GM23338 (cell line): ENCODE measurements around the gene NFATC3. TPM values are rescaled to one million over a fixed set of nuclear protein-coding genes. Genes with fewer than 3 reads are reported as not detected.

Experiments
- ATAC-seq: fragments of 200-7000 bp; cut with Tn5 transposase; 3 replicates; pipeline ENCODE4 v1.9.1; 2020
- DNase-seq: peaks from one replicate; pipeline ENCODE4 v3.0.0-alpha.2; 2015; ENCODE audit warnings: low spot score
- H2AFZ ChIP-seq: fragments of 200-600 bp; sonication (generic); 2 replicates; pipeline ENCODE4 v1.8.0; 2016; ENCODE audit warnings: antibody characterized with exemption, mild to moderate bottlenecking, moderate library complexity
- H3F3A ChIP-seq: fragments of 200-600 bp; sonication (generic); replicated peaks from 2 replicates; pipeline ENCODE4 v1.8.0; 2017; ENCODE audit warnings: antibody characterized with exemption, mixed run types, low read depth
- H3K27ac ChIP-seq: fragments of 200-600 bp; sonication (generic); 2 replicates; pipeline ENCODE4 v1.6.1; 2016; ENCODE audit warnings: low read depth
- H3K27me3 ChIP-seq: fragments of 200-600 bp; sonication (generic); 2 replicates; pipeline ENCODE4 v1.8.0; 2016; ENCODE audit warnings: mild to moderate bottlenecking, mixed run types, moderate library complexity; ENCODE audit not compliant: insufficient read depth
- H3K36me3 ChIP-seq: fragments of 200-600 bp; sonication (generic); 2 replicates; pipeline ENCODE4 v1.8.0; 2016; ENCODE audit warnings: mild to moderate bottlenecking; ENCODE audit not compliant: insufficient read depth
- H3K4me1 ChIP-seq: fragments of 200-600 bp; sonication (generic); 2 replicates; pipeline ENCODE4 v1.8.0; 2016; ENCODE audit warnings: mild to moderate bottlenecking, moderate library complexity; ENCODE audit not compliant: insufficient read depth
- H3K4me2 ChIP-seq: fragments of 200-600 bp; sonication (generic); 2 replicates; pipeline ENCODE4 v1.7.1; 2017; ENCODE audit warnings: mixed run types
- H3K4me3 ChIP-seq: fragments of 200-600 bp; sonication (generic); 2 replicates; pipeline ENCODE4 v1.6.1; 2016; ENCODE audit warnings: mixed run types
- H3K79me2 ChIP-seq: fragments of 200-600 bp; sonication (generic); replicated peaks from 2 replicates; pipeline ENCODE4 v1.8.0; 2017; ENCODE audit warnings: mild to moderate bottlenecking; ENCODE audit not compliant: insufficient read depth
- H3K9me2 ChIP-seq: fragments of 200-600 bp; sonication (generic); 2 replicates; pipeline ENCODE4 v1.8.0; 2017; ENCODE audit not compliant: insufficient read depth
- H4K20me1 ChIP-seq: fragments of 200-600 bp; sonication (generic); replicated peaks from 2 replicates; pipeline ENCODE4 v1.8.0; 2017; ENCODE audit warnings: mild to moderate bottlenecking; ENCODE audit not compliant: insufficient read depth
- H3K27ac Mint-ChIP-seq: 2 replicates; pipeline ENCODE4 v1.8.0; 2020; ENCODE audit warnings: inconsistent platforms, mild to moderate bottlenecking, moderate library complexity, mixed read lengths
- H3K27me3 Mint-ChIP-seq: 3 replicates; pipeline ENCODE4 v1.8.0; 2022; ENCODE audit warnings: low read depth, mild to moderate bottlenecking, moderate library complexity, mixed read lengths, inconsistent platforms; ENCODE audit not compliant: insufficient read depth, poor library complexity
- H3K36me3 Mint-ChIP-seq: 3 replicates; pipeline ENCODE4 v1.8.0; 2021; ENCODE audit warnings: low read depth, mild to moderate bottlenecking, inconsistent platforms, moderate library complexity, mixed read lengths
- H3K4me1 Mint-ChIP-seq: 3 replicates; pipeline ENCODE4 v1.8.0; 2020; ENCODE audit warnings: mild to moderate bottlenecking, inconsistent platforms, mixed read lengths
- H3K4me3 Mint-ChIP-seq: 3 replicates; pipeline ENCODE4 v1.8.0; 2021; ENCODE audit warnings: moderate library complexity, mild to moderate bottlenecking, inconsistent platforms, mixed read lengths
- H3K9me3 Mint-ChIP-seq: 3 replicates; pipeline ENCODE4 v1.8.0; 2020; ENCODE audit warnings: moderate library complexity, mild to moderate bottlenecking, inconsistent platforms, mixed read lengths
- CREB1 ChIP-seq: fragments of 250-450 bp; sonication (Bioruptor Pico); IDR thresholded peaks from 2 replicates; pipeline ENCODE4 v1.5.0; 2020; ENCODE audit warnings: low read depth, mild to moderate bottlenecking, moderate library complexity
- EZH2 ChIP-seq: fragments of 200-600 bp; sonication (generic); IDR thresholded peaks from one replicate; pipeline ENCODE4 v1.8.0; 2017; ENCODE audit warnings: antibody characterized with exemption, mild to moderate bottlenecking, low read depth; ENCODE audit not compliant: unreplicated experiment
- EZH2phosphoT487 ChIP-seq: fragments of 200-600 bp; sonication (generic); IDR thresholded peaks from one replicate; pipeline ENCODE4 v1.8.1; 2018; ENCODE audit warnings: antibody characterized with exemption; ENCODE audit not compliant: unreplicated experiment
- STAT1 ChIP-seq: IDR thresholded peaks from one replicate; pipeline ENCODE4 v1.6.1; 2016; ENCODE audit warnings: antibody characterized with exemption; ENCODE audit not compliant: unreplicated experiment
- ZNF331 ChIP-seq: fragments of 250-450 bp; sonication (Bioruptor Pico); IDR thresholded peaks from 2 replicates; pipeline ENCODE4 v1.5.0; 2020; ENCODE audit warnings: low read depth, mild to moderate bottlenecking, moderate library complexity
- polyA plus RNA-seq: library from polyadenylated mRNA; unstranded; fragments of >200 nt; fragmentation: Nextera tagmentation; extraction: Ambion mirVana; gene quantifications from 2 replicates; pipeline ENCODE4 v1.2.1, GENCODE V29; 2016
- total RNA-seq: library from RNA; depleted of rRNA; stranded (reverse); fragments of >200 nt; shearing (Covaris generic); gene quantifications from 2 replicates; pipeline ENCODE4 v1.2.3, GENCODE V29; 2014
- TF ChIP-seq, protein P1 (sequence below), 2 experiments: fragments of 200-600 bp in 1 of 2; sonication (generic) in 1 of 2; conservative IDR thresholded peaks; 2 replicates each; pipeline versions ENCODE4 v1.5.1 to v1.6.1; 2016 to 2017; ENCODE audit warnings: antibody characterized with exemption in 2 of 2, low read depth in 2 of 2, mild to moderate bottlenecking in 2 of 2, moderate library complexity in 1 of 2
- TF ChIP-seq, protein P2 (sequence below): fragments of 250-450 bp; sonication (Bioruptor Pico); IDR thresholded peaks from 2 replicates; pipeline ENCODE4 v1.5.0; 2020; ENCODE audit warnings: mild to moderate bottlenecking, moderate library complexity

NFATC3 gene
- total and polyA plus RNA-seq, 2 experiments from 2014 or later = 9.2 to 40.9 TPM

DNA sequence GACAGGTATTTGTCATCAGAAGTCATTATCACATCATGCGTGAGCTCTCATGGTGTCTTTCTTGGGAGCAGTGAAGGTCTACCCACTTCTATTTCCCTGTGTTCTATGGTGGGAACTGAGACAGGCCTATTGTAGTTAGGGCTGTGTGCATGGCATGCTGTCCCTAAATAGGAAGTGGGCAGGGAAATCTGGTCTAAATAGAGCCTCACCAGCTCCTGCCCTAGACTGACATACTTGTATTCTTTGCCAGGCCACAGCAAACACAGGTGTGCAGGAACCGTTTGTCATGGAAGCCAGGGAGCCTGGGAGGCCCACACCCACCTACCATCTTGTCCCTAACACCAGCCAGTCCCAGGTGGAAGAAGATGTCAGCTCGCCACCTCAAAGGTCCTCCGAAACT, 189.3 kb downstream of the NFATC3 start (continued):
- TF ChIP-seq, protein P1, sequence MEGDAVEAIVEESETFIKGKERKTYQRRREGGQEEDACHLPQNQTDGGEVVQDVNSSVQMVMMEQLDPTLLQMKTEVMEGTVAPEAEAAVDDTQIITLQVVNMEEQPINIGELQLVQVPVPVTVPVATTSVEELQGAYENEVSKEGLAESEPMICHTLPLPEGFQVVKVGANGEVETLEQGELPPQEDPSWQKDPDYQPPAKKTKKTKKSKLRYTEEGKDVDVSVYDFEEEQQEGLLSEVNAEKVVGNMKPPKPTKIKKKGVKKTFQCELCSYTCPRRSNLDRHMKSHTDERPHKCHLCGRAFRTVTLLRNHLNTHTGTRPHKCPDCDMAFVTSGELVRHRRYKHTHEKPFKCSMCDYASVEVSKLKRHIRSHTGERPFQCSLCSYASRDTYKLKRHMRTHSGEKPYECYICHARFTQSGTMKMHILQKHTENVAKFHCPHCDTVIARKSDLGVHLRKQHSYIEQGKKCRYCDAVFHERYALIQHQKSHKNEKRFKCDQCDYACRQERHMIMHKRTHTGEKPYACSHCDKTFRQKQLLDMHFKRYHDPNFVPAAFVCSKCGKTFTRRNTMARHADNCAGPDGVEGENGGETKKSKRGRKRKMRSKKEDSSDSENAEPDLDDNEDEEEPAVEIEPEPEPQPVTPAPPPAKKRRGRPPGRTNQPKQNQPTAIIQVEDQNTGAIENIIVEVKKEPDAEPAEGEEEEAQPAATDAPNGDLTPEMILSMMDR (conservative IDR thresholded peaks at IDR 0.05; ENCODE audit: low read depth in 2 of 2) = no peak
- TF ChIP-seq ZNF331 (CRISPR knock-in tag) (no peak), EZH2phosphoT487 (no peak), CREB1 (no peak), EZH2 (no peak)
- TF ChIP-seq, protein P2, sequence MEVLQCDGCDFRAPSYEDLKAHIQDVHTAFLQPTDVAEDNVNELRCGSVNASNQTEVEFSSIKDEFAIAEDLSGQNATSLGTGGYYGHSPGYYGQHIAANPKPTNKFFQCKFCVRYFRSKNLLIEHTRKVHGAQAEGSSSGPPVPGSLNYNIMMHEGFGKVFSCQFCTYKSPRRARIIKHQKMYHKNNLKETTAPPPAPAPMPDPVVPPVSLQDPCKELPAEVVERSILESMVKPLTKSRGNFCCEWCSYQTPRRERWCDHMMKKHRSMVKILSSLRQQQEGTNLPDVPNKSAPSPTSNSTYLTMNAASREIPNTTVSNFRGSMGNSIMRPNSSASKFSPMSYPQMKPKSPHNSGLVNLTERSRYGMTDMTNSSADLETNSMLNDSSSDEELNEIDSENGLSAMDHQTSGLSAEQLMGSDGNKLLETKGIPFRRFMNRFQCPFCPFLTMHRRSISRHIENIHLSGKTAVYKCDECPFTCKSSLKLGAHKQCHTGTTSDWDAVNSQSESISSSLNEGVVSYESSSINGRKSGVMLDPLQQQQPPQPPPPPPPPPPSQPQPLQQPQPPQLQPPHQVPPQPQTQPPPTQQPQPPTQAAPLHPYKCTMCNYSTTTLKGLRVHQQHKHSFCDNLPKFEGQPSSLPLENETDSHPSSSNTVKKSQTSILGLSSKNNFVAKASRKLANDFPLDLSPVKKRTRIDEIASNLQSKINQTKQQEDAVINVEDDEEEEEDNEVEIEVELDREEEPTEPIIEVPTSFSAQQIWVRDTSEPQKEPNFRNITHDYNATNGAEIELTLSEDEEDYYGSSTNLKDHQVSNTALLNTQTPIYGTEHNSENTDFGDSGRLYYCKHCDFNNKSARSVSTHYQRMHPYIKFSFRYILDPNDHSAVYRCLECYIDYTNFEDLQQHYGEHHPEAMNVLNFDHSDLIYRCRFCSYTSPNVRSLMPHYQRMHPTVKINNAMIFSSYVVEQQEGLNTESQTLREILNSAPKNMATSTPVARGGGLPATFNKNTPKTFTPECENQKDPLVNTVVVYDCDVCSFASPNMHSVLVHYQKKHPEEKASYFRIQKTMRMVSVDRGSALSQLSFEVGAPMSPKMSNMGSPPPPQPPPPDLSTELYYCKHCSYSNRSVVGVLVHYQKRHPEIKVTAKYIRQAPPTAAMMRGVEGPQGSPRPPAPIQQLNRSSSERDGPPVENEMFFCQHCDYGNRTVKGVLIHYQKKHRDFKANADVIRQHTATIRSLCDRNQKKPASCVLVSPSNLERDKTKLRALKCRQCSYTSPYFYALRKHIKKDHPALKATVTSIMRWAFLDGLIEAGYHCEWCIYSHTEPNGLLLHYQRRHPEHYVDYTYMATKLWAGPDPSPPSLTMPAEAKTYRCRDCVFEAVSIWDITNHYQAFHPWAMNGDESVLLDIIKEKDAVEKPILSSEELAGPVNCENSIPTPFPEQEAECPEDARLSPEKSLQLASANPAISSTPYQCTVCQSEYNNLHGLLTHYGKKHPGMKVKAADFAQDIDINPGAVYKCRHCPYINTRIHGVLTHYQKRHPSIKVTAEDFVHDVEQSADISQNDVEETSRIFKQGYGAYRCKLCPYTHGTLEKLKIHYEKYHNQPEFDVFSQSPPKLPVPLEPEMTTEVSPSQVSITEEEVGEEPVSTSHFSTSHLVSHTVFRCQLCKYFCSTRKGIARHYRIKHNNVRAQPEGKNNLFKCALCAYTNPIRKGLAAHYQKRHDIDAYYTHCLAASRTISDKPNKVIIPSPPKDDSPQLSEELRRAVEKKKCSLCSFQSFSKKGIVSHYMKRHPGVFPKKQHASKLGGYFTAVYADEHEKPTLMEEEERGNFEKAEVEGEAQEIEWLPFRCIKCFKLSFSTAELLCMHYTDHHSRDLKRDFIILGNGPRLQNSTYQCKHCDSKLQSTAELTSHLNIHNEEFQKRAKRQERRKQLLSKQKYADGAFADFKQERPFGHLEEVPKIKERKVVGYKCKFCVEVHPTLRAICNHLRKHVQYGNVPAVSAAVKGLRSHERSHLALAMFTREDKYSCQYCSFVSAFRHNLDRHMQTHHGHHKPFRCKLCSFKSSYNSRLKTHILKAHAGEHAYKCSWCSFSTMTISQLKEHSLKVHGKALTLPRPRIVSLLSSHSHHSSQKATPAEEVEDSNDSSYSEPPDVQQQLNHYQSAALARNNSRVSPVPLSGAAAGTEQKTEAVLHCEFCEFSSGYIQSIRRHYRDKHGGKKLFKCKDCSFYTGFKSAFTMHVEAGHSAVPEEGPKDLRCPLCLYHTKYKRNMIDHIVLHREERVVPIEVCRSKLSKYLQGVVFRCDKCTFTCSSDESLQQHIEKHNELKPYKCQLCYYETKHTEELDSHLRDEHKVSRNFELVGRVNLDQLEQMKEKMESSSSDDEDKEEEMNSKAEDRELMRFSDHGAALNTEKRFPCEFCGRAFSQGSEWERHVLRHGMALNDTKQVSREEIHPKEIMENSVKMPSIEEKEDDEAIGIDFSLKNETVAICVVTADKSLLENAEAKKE (CRISPR knock-in tag) = no peak

DNA sequence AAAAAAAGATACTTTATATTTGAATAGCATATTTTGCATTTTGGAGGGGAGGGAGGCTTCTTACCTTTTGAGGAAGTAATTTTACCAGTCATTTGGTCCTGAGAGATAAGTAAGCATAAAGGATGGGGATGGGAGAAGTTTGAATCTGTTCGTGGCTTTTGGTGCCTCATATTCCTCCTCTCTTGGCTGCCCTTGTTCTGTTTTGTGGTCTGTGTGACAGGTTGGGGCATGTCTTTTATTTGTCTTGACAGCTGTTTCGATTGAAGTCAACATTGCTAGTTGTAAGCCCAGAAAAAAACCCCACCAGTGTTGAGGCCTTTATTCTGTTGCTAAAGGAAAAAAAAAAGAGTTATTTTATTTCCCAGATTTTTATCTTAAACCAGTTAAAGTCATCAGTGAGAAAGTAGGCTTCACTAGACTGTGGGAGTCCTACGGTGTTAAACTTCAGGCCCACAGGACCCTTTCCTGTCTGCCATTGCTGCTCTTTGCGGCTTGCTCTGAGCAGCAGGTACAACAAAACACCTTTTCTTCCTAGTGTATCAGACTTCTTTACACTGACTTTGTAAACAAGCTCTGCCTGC, 190.5 kb downstream of the NFATC3 start:
- Mint-ChIP-seq H3K27ac (no peak overlapping the region), H3K4me1 (no peaks in the 10 kb centered on the region), H3K4me3 (no peak overlapping the region), H3K27me3 (peaks cover 5% of the 10 kb centered on the region), H3K36me3 (peaks cover 38% of the 10 kb centered on the region), H3K9me3 (no peaks in the 10 kb centered on the region; the same call in 2 of the 3 replicates)
- H3K4me1 ChIP-seq = peaks cover 5% of the 10 kb centered on the region; the same call in 1 of the 2 replicates
- no peak overlapping the region for H2AFZ ChIP-seq
- H3K4me3 ChIP-seq = no peak overlapping the region
- ATAC-seq (no peak), DNase-seq (no peak)
- H3K27ac ChIP-seq = peak overlapping the region; percentile 62; the same call in 1 of the 2 replicates
- no peak overlapping the region for H3K4me2 ChIP-seq
- H3K79me2 ChIP-seq = peaks cover 23% of the 10 kb centered on the region
- peaks cover 5% of the 10 kb centered on the region; the same call in 1 of the 2 replicates for H3F3A ChIP-seq
- H3K9me2 ChIP-seq = no peaks in the 10 kb centered on the region
- peaks cover 8% of the 10 kb centered on the region for H4K20me1 ChIP-seq
- H3K27me3 ChIP-seq = no peaks in the 10 kb centered on the region
- H3K36me3 ChIP-seq = no peaks in the 10 kb centered on the region
- TF ChIP-seq CREB1 (no peak), STAT1 (no peak)
- TF ChIP-seq, protein P2 (CRISPR knock-in tag) = no peak
